22Rv1 (cell line): ENCODE results near the gene KIF25.

Experiments used
- H3K27ac ChIP-seq: fragments of 450-650 bp; 2 replicates; pipeline ENCODE4 v1.5.1; 2017
- ZFX ChIP-seq: fragments of 450-650 bp; IDR thresholded peaks from 2 replicates; pipeline ENCODE4 v1.6.1; 2017; ENCODE audit warnings: antibody characterized with exemption, borderline replicate concordance
- TF ChIP-seq, protein P1 (sequence below): fragments of 450-650 bp; IDR thresholded peaks from 2 replicates; pipeline ENCODE4 v1.5.1; 2017; ENCODE audit warnings: mild to moderate bottlenecking

KIF25 gene

GRCh38 chr6:168062346-168063289 is 65.1 kb downstream of the KIF25 start:
- no peak overlapping the region for H3K27ac ChIP-seq
- TF ChIP-seq, protein P1, sequence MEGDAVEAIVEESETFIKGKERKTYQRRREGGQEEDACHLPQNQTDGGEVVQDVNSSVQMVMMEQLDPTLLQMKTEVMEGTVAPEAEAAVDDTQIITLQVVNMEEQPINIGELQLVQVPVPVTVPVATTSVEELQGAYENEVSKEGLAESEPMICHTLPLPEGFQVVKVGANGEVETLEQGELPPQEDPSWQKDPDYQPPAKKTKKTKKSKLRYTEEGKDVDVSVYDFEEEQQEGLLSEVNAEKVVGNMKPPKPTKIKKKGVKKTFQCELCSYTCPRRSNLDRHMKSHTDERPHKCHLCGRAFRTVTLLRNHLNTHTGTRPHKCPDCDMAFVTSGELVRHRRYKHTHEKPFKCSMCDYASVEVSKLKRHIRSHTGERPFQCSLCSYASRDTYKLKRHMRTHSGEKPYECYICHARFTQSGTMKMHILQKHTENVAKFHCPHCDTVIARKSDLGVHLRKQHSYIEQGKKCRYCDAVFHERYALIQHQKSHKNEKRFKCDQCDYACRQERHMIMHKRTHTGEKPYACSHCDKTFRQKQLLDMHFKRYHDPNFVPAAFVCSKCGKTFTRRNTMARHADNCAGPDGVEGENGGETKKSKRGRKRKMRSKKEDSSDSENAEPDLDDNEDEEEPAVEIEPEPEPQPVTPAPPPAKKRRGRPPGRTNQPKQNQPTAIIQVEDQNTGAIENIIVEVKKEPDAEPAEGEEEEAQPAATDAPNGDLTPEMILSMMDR, result no peak
- no peak for TF ChIP-seq ZFX

- H3K27ac ChIP-seq, result no peak overlapping the region
- TF ChIP-seq, protein P1, result no peak
- TF ChIP-seq ZFX, result no peak
Measured at GRCh38 chr6:168063431-168063830, 66.0 kb downstream of the KIF25 start.

GRCh38 chr6:168064226-168064807 is 66.8 kb downstream of the KIF25 start:
- TF ChIP-seq, protein P1, result no peak
- no peak for TF ChIP-seq ZFX
- H3K27ac ChIP-seq, result no peak overlapping the region

- no peak overlapping the region for H3K27ac ChIP-seq
- TF ChIP-seq ZFX, result no peak
- TF ChIP-seq, protein P1, result no peak
Measured at GRCh38 chr6:168067081-168067759, 69.7 kb downstream of the KIF25 start.

GRCh38 chr6:168070804-168071203 is 73.3 kb downstream of the KIF25 start:
- H3K27ac ChIP-seq, result no peak overlapping the region
- no peak for TF ChIP-seq ZFX
- TF ChIP-seq, protein P1, result no peak

DNA sequence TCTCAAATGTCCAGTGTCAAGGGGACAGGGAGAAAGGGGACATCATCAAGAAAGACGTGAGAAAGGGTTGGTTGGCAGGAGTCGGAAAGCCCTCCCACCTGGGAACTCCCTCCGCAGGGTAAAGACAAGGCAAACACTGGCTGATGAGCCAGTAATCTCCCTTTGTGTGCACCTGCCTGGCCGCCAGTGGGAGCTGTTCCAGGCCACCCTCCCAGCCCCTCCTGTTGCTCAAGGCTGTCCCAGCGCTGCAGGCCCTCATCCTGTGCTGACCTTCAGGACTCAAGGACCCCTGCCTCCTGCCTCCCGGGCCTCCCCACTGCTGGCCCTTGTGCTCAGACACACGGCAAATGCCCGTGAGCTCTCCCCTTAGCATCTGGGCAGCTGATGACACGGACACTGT is 74.1 kb downstream of the KIF25 start:
- no peak for TF ChIP-seq ZFX
- TF ChIP-seq, protein P1, result peak; percentile 38
- no peak overlapping the region for H3K27ac ChIP-seq
